ENCODE data around the gene NCOR1. TPM values are rescaled to one million over a fixed set of nuclear protein-coding genes. Genes with fewer than 3 reads are reported as not detected.

The NCOR1 gene
- total RNA-seq, 1 experiment from 2014 or later, result 124 TPM

- Mint-ChIP-seq H3K27ac (peak overlapping the region; percentile 23; the same call in 1 of the 2 replicates), H3K27me3 (ENCODE audit: low read depth) (no peaks in the 10 kb centered on the region), H3K4me3 (no peak overlapping the region), H3K9me3 (no peaks in the 10 kb centered on the region), H3K36me3 (peaks cover 90% of the 10 kb centered on the region), H3K4me1 (no peaks in the 10 kb centered on the region)
- POLR2A ChIA-PET, result no interaction called here
- ATAC-seq (no peak), DNase-seq (ENCODE audit: low spot score) (no peak)
- TF ChIP-seq ZNF317 (CRISPR knock-in tag; IDR thresholded peaks at IDR 0.05; ENCODE audit: borderline replicate concordance, low read depth) (no peak), JUN (CRISPR knock-in tag; IDR thresholded peaks at IDR 0.05) (no peak), TCF7 (CRISPR knock-in tag; IDR thresholded peaks at IDR 0.05; ENCODE audit: low read depth) (no peak), MAX (CRISPR knock-in tag; IDR thresholded peaks at IDR 0.05) (no peak), FOXK1 (CRISPR knock-in tag; IDR thresholded peaks at IDR 0.05) (no peak), E2F5 (CRISPR knock-in tag; IDR thresholded peaks at IDR 0.05) (no peak), NFYB (CRISPR knock-in tag; conservative IDR thresholded peaks at IDR 0.05; ENCODE audit: low read depth) (no peak), ZNF263 (CRISPR knock-in tag; IDR thresholded peaks at IDR 0.05; ENCODE audit: low read depth) (no peak), ZNF138 (CRISPR knock-in tag; conservative IDR thresholded peaks at IDR 0.05) (no peak), ZNF425 (CRISPR knock-in tag; conservative IDR thresholded peaks at IDR 0.05) (no peak), EMX1 (CRISPR knock-in tag; IDR thresholded peaks at IDR 0.05) (no peak), RORB (CRISPR knock-in tag; IDR thresholded peaks at IDR 0.05) (no peak), USF1 (CRISPR knock-in tag; IDR thresholded peaks at IDR 0.05) (no peak)
- CTCF ChIA-PET, result no interaction called here
Measured at GRCh38 chr17:16027708-16028584, 187.4 kb downstream of the NCOR1 start.

- no peak overlapping the region for H3K27ac Mint-ChIP-seq
- POLR2A ChIA-PET, result no interaction called here
Measured at GRCh38 chr17:16026895-16027294, 188.4 kb downstream of the NCOR1 start.

More at GRCh38 chr17:16026895-16027294, 188.4 kb downstream of the NCOR1 start:
- Mint-ChIP-seq H3K4me1 (no peaks in the 10 kb centered on the region), H3K36me3 (peaks cover 79% of the 10 kb centered on the region), H3K27me3 (ENCODE audit: low read depth) (no peaks in the 10 kb centered on the region), H3K4me3 (no peak overlapping the region), H3K9me3 (no peaks in the 10 kb centered on the region)
- DNase-seq (ENCODE audit: low spot score) (no peak), ATAC-seq (no peak)
- TF ChIP-seq USF1 (CRISPR knock-in tag; IDR thresholded peaks at IDR 0.05) (no peak), E2F5 (CRISPR knock-in tag; IDR thresholded peaks at IDR 0.05) (no peak), OVOL2 (CRISPR knock-in tag; IDR thresholded peaks at IDR 0.05; ENCODE audit: borderline replicate concordance) (no peak), TEAD1 (CRISPR knock-in tag; IDR thresholded peaks at IDR 0.05) (no peak), CTCF (IDR thresholded peaks at IDR 0.05) (no peak), USF2 (CRISPR knock-in tag; IDR thresholded peaks at IDR 0.05) (no peak), IRF2 (CRISPR knock-in tag; IDR thresholded peaks at IDR 0.05; ENCODE audit: borderline replicate concordance, low read depth) (no peak), SOX15 (CRISPR knock-in tag; IDR thresholded peaks at IDR 0.05) (no peak), NFYB (CRISPR knock-in tag; conservative IDR thresholded peaks at IDR 0.05; ENCODE audit: low read depth) (no peak), ERG (CRISPR knock-in tag; IDR thresholded peaks at IDR 0.05) (no peak), EMX1 (CRISPR knock-in tag; IDR thresholded peaks at IDR 0.05) (no peak), TCF7 (CRISPR knock-in tag; IDR thresholded peaks at IDR 0.05; ENCODE audit: low read depth) (no peak)
- CTCF ChIA-PET, result no interaction called here

All from WTC11 (cell line).